Right lobe of liver (tissue), 6 donors: Measurements from ENCODE around the gene ABHD8. TPM values are rescaled to one million over a fixed set of nuclear protein-coding genes. Genes with fewer than 3 reads are reported as not detected.

Source experiments
- ATAC-seq, 4 donors: fragments of 200-7000 bp; cut with Tn5 transposase; one replicate each; pipeline ENCODE4 v1.9.1; 2020; ENCODE audit warnings: mild to moderate bottlenecking in 4 of 4, moderate library complexity in 4 of 4
- DNase-seq, 3 donors: peaks; one replicate each; pipeline ENCODE4 v3.0.0-alpha.2; 2020
- H3K27ac ChIP-seq, 3 donors: fragments of 200-600 bp; one replicate each; pipeline ENCODE4 v1.8.0; 2022
- H3K27me3 ChIP-seq, 2 donors: fragments of 200-600 bp; one replicate each; pipeline ENCODE4 v1.8.0; 2022
- H3K36me3 ChIP-seq, 4 donors: fragments of 200-600 bp; sonication (generic) in 1 of 4; one replicate each; pipeline versions ENCODE4 v1.5.1 to v1.8.0; 2017 to 2022; ENCODE audit warnings: control low read depth in 1 of 4
- H3K4me1 ChIP-seq, 4 donors: fragments of 200-600 bp; sonication (generic) in 1 of 4; one replicate each; pipeline versions ENCODE4 v1.5.1 to v1.8.0; 2017 to 2022; ENCODE audit warnings: control low read depth in 1 of 4
- H3K4me3 ChIP-seq, 3 donors: fragments of 200-600 bp; one replicate each; pipeline ENCODE4 v1.8.0; 2022
- H3K9me3 ChIP-seq, 4 donors: fragments of 200-600 bp; sonication (generic) in 1 of 4; one replicate each; pipeline versions ENCODE4 v1.5.1 to v1.8.0; 2017 to 2022; ENCODE audit warnings: control low read depth in 1 of 4
- CTCF ChIP-seq, 4 donors: fragments of 200-600 bp in 3 of 4; fragments of 450-650 bp in 1 of 4; IDR thresholded peaks; one replicate each; pipeline versions ENCODE4 v1.5.1 to v1.8.0; 2016 to 2022; ENCODE audit warnings: antibody characterized with exemption in 4 of 4, mild to moderate bottlenecking in 2 of 4
- POLR2A ChIP-seq: fragments of 450-650 bp; IDR thresholded peaks from one replicate; pipeline ENCODE4 v1.6.1; 2017; ENCODE audit warnings: antibody characterized with exemption, mild to moderate bottlenecking
- WGBS: methylation state at CpG from one replicate; pipeline ENCODE4 v1.1.6; 2018; ENCODE audit warnings: low coverage, low lambda C conversion rate; ENCODE audit not compliant: insufficient coverage; ENCODE audit errors: missing lambda C conversion rate; 5-methylcytosine and 5-hydroxymethylcytosine counted together
- intact Hi-C, 2 donors: fragments of 100-400 bp; cut with DNase I; formaldehyde crosslinking; loops; one replicate each; pipeline versions ENCODE4 v1.11.2 to v1.14.1; 2022
- total RNA-seq, 6 experiments: library from RNA; depleted of rRNA in 2 of 6; stranded (reverse); fragments of >200 nt in 2 of 6; fragmentation: NEBNext Ultra II Directional in 3 of 6; extraction: Animal tissue kit (Norgen Biotek cat#: 25700) in 3 of 6; gene quantifications; one replicate each; pipeline versions ENCODE4 v1.1.0 to v1.2.4, GENCODE V29; 2016 to 2023
- donor health status: DM: no; HTN: yes; CAD: no.
- donor health status: DM: no; HTN: no; CAD: no.
- donor health status: DM: no; HTN: no; CAD: no.
- donor health status: DM: no; HTN: yes; CAD: no.
- donor health status: DM: no; HTN: yes; CAD: no.

Gene ABHD8
- total RNA-seq, 6 experiments from 2014 or later, result 8.3 to 27.3 (median 15.8) TPM

- no peak for ATAC-seq
- 82% methylated on average over 2 of the region's 20 CpGs for WGBS
- peaks cover 0 to 7% (median 3%) of the 10 kb centered on the region in 4 donors for H3K36me3 ChIP-seq
- H3K27me3 ChIP-seq, result no peaks in the 10 kb centered on the region
- H3K4me1 ChIP-seq, result peaks cover 0 to 30% (median 10%) of the 10 kb centered on the region in 4 donors
- H3K9me3 ChIP-seq, result no peaks in the 10 kb centered on the region
- DNase-seq, result no peak
- no peak overlapping the region for H3K27ac ChIP-seq
- intact Hi-C loops, result no loop called here
- no peak overlapping the region for H3K4me3 ChIP-seq
- TF ChIP-seq POLR2A (no peak), CTCF (IDR thresholded peaks at IDR 0.05) (no peak)
Measured at GRCh38 chr19:17325133-17325532, 21.9 kb upstream of the ABHD8 start.

- Histone ChIP-seq H3K27me3 (no peaks in the 10 kb centered on the region), H3K9me3 (no peaks in the 10 kb centered on the region), H3K4me1 (peaks cover 0 to 30% (median 10%) of the 10 kb centered on the region in 4 donors), H3K27ac (no peak overlapping the region), H3K36me3 (peaks cover 0 to 12% (median 5%) of the 10 kb centered on the region in 4 donors), H3K4me3 (no peak overlapping the region)
- ATAC-seq (no peak), DNase-seq (no peak)
- WGBS, result no CpG with 5 or more reads among the region's 28 CpGs
- no peak for TF ChIP-seq POLR2A
- TF ChIP-seq CTCF (IDR thresholded peaks at IDR 0.05), result no peak
- intact Hi-C loops, result no loop called here
Measured at GRCh38 chr19:17324357-17325114, 21.3 kb upstream of the ABHD8 start.

- TF ChIP-seq CTCF (IDR thresholded peaks at IDR 0.05), result no peak
- no peak for TF ChIP-seq POLR2A
- no peaks in the 10 kb centered on the region for H3K27me3 ChIP-seq
- no peak overlapping the region for H3K27ac ChIP-seq
- no peaks in the 10 kb centered on the region for H3K9me3 ChIP-seq
- peaks cover 0 to 16% (median 6%) of the 10 kb centered on the region in 4 donors for H3K36me3 ChIP-seq
- intact Hi-C loops, result no loop called here
- H3K4me1 ChIP-seq, result peaks cover 0 to 27% (median 10%) of the 10 kb centered on the region in 4 donors
- no CpG with 5 or more reads among the region's 7 CpGs for WGBS
- ATAC-seq (peak in 1 of 4 donors; percentile 5), DNase-seq (no peak)
- H3K4me3 ChIP-seq, result no peak overlapping the region
Measured at GRCh38 chr19:17323964-17324332, 20.7 kb upstream of the ABHD8 start.

- H3K27me3 ChIP-seq, result no peaks in the 10 kb centered on the region
- ATAC-seq, result no peak
- no peak for DNase-seq
- no peak for TF ChIP-seq POLR2A
- no peak for TF ChIP-seq CTCF (IDR thresholded peaks at IDR 0.05)
- 44% methylated on average over 12 of the region's 56 CpGs for WGBS
- H3K27ac ChIP-seq, result no peak overlapping the region
- H3K36me3 ChIP-seq, result peaks cover 0 to 16% (median 6%) of the 10 kb centered on the region in 4 donors
- H3K4me1 ChIP-seq, result peaks cover 0 to 24% (median 10%) of the 10 kb centered on the region in 4 donors
- H3K9me3 ChIP-seq, result no peaks in the 10 kb centered on the region
- intact Hi-C loops, result no loop called here
- H3K4me3 ChIP-seq, result no peak overlapping the region
Measured at GRCh38 chr19:17323300-17323963, 20.2 kb upstream of the ABHD8 start.
